DOHH2 (cell line): Measurements from ENCODE around the gene JUNB.

ENCODE experiments used
- CTCF ChIP-seq: fragments of 200-600 bp; sonication (generic); IDR thresholded peaks from one replicate; pipeline ENCODE4 v1.5.1; 2014; ENCODE audit warnings: antibody characterized with exemption, mild to moderate bottlenecking, low read depth, low read length; ENCODE audit not compliant: poor library complexity, severe bottlenecking
- EZH2phosphoT487 ChIP-seq: fragments of 200-600 bp; sonication (generic); IDR thresholded peaks from 2 replicates; pipeline ENCODE4 v1.6.1; 2017; ENCODE audit warnings: borderline replicate concordance, mild to moderate bottlenecking, antibody characterized with exemption, low read length, moderate library complexity, mixed read lengths

GRCh38 chr19:12789098-12789903, 2.0 kb upstream of the JUNB start:
- TF ChIP-seq CTCF (no peak), EZH2phosphoT487 (no peak)
